ENCODE results near the gene HLCS.

The HLCS gene

DNA sequence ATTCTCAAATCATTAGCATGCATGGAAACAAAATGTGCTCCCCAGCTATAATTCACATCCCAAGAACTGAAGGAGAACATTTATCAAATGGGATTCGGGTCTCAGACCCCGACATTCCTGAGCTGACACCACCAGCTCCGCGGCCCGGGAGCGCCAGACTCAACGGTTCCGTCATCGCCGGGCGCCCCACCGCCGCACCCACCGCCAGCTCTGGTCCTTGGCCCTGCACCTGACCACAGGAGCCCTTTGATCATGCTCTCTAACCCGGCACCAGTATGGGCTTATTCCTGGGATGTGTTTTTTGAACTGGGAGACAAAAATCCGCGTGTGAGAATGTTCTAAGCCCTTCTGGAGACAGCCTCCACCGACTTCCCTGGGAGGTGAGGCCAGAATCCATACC is 43.6 kb downstream of the HLCS start:
- no peaks in the 10 kb centered on the region for H3K9me3 ChIP-seq (ENCODE audit: control insufficient read depth, insufficient read depth, low read length)
- no peak overlapping the region for H3K9ac ChIP-seq (ENCODE audit: low read depth, low read length)
- H3K4me1 ChIP-seq (ENCODE audit: insufficient read depth, low read length) = peaks cover 2% of the 10 kb centered on the region; the same call in 1 of the 2 replicates
- no peaks in the 10 kb centered on the region for H3K36me3 ChIP-seq (ENCODE audit: insufficient read depth, low read length)

DNA sequence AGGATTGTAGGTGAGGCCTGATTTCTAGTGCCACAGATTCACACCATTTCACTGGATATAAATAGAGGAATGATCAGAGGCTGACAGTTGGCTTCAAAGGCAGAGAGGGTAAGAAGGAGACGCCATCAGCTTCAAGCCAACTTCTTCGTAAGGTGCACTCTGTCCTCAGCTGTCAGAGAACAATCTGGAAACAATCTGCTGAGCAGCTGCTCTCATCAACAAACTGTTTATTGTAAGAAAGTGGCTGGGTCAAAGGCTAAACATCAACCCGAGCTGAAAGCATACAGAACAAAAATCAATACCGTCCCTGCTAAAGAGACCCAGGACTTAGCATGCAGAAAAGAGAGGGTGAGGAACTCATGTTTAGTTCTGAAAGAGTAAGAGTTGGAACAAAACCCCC is 48.2 kb downstream of the HLCS start:
- Histone ChIP-seq H3K9ac (ENCODE audit: low read depth, low read length) (no peak overlapping the region), H3K9me3 (ENCODE audit: control insufficient read depth, insufficient read depth, low read length) (no peaks in the 10 kb centered on the region), H3K4me1 (ENCODE audit: insufficient read depth, low read length) (peaks cover 25% of the 10 kb centered on the region), H3K36me3 (ENCODE audit: insufficient read depth, low read length) (no peaks in the 10 kb centered on the region)

DNA sequence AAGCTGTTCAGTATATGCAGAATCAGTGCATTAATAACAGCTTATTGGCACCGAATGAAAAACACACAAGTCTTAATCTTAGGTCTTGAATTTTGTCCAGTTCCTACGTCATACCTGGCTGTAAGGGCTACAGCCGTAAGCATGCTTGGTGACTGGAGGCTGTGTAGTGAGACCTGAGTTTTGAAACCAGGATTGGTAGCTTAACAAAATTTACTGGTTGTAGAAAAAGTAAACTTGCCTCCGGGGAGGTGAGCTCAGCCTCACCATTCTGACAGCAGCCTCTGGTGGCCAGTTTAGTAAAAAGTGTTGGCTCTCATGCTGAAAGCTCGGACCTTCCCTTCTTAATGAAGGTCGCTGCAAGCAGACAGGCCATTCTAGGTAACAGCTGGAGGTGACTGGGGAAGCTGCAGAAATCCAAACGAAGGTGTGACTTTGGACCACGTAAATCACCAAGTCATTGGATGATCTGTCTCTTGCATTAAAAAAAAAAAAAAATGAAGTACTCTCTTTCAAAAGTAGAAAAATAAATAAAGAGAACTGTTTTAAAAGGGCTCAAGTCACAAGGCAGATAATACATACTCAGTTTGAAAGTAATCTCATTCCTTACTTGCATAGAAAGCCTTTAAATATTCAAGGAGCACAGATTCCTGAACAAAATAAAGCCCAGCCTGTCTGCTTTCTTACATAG is 48.9 kb downstream of the HLCS start:
- H3K4me1 ChIP-seq (ENCODE audit: insufficient read depth, low read length) = peaks cover 28% of the 10 kb centered on the region
- H3K36me3 ChIP-seq (ENCODE audit: insufficient read depth, low read length) = no peaks in the 10 kb centered on the region
- H3K9ac ChIP-seq (ENCODE audit: low read depth, low read length) = no peak overlapping the region
- no peaks in the 10 kb centered on the region for H3K9me3 ChIP-seq (ENCODE audit: control insufficient read depth, insufficient read depth, low read length)

DNA sequence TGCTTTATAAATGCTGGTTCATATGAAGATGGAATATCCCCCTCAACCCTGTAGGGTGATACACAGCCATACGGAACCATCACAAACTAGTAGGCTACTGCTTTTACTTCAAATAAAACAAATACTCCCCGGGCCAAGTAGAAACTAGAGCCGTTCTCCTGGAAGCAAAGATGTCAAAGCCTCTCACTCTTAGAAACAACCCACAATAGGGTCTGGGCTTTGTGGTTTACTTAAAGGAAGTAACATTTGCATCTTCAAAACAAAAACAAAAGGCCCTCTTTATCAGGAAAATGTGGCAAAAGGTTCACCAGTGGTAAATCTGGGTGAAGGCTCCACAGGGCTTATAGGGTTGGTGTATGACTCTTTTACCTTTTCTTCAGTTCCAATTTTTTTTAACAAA is 49.8 kb downstream of the HLCS start:
- H3K36me3 ChIP-seq (ENCODE audit: insufficient read depth, low read length) = no peaks in the 10 kb centered on the region
- peaks cover 28% of the 10 kb centered on the region for H3K4me1 ChIP-seq (ENCODE audit: insufficient read depth, low read length)
- H3K9ac ChIP-seq (ENCODE audit: low read depth, low read length) = no peak overlapping the region
- H3K9me3 ChIP-seq (ENCODE audit: control insufficient read depth, insufficient read depth, low read length) = no peaks in the 10 kb centered on the region

- Histone ChIP-seq H3K9ac (ENCODE audit: low read depth, low read length) (no peak overlapping the region), H3K36me3 (ENCODE audit: insufficient read depth, low read length) (no peaks in the 10 kb centered on the region), H3K4me1 (ENCODE audit: insufficient read depth, low read length) (peaks cover 28% of the 10 kb centered on the region), H3K9me3 (ENCODE audit: control insufficient read depth, insufficient read depth, low read length) (no peaks in the 10 kb centered on the region)
Observed at GRCh38 chr21:36915696-36916245, 50.7 kb downstream of the HLCS start.

DNA sequence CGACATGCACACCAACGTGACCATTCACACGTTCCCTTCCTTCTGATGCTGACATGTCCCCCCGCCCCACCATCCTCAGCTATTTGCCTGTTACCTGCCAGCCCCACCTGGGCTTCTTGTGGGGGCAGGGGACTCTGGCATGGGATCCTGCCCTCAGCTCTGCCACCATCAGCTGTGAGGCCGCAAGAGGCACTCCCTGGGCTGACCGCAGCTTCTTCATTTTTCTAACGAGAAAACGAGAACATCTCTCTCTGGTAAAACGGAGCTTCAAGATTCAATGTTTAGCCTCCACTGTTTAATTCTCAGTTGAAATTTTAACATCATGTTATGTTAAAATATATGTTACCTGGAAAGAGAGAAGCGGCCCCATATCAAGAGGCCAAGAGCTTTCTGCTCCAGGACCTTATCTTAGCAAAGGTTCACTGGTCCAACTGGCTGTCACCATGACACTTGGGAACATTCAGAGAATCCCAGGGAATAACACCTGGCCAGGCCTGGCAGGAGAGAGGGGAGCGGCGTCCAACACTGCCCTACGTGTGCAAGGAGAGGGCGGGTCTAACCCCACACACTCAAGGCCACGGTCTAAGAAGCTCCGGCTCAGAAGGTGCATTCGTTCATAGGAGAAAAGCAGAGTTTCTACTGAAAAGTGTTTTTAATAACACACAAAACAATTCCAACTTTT is 51.3 kb downstream of the HLCS start:
- Histone ChIP-seq H3K9me3 (ENCODE audit: control insufficient read depth, insufficient read depth, low read length) (no peaks in the 10 kb centered on the region), H3K9ac (ENCODE audit: low read depth, low read length) (no peak overlapping the region), H3K4me1 (ENCODE audit: insufficient read depth, low read length) (peaks cover 28% of the 10 kb centered on the region), H3K36me3 (ENCODE audit: insufficient read depth, low read length) (no peaks in the 10 kb centered on the region)

DNA sequence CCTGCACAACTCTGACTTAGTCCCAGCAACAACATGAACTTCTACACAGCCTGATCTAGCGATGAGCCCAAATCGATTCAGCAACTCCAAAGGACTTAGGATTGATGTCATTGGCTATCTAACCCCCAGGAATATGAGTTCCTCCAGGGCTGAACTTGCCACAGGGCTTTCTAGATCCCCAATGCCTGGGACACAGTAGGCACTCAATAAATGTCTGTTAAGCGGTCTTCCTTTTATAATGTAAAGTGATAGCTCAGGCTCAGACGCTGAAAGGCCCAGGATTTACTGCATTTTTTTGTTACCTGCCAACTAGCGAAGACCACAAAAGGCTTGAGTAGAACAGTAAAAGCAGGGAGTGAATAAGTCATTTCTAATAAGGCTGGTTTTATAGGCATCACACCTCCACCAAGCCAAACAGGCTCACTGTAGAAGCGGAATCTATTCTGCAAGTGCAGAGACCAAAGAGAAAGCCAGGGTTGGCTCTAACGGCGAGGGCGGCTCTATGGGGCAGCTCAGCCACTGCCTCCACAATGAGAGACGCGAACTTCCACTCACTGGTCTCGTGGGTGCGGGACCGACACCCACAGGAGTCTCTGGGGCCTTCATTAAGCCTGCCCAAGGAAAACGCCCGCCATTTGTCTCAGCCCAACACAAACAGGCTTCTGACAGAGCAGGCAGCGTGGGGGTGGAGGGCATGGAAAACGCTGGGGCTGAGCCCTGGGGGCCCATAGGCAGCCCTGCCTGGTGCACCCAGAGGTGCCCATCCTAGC is 52.0 kb downstream of the HLCS start:
- Histone ChIP-seq H3K4me1 (ENCODE audit: insufficient read depth, low read length) (peaks cover 28% of the 10 kb centered on the region), H3K9me3 (ENCODE audit: control insufficient read depth, insufficient read depth, low read length) (no peaks in the 10 kb centered on the region), H3K9ac (ENCODE audit: low read depth, low read length) (no peak overlapping the region), H3K36me3 (ENCODE audit: insufficient read depth, low read length) (no peaks in the 10 kb centered on the region)

- Histone ChIP-seq H3K9me3 (ENCODE audit: control insufficient read depth, insufficient read depth, low read length) (no peaks in the 10 kb centered on the region), H3K4me1 (ENCODE audit: insufficient read depth, low read length) (peaks cover 28% of the 10 kb centered on the region), H3K36me3 (ENCODE audit: insufficient read depth, low read length) (no peaks in the 10 kb centered on the region), H3K9ac (ENCODE audit: low read depth, low read length) (no peak overlapping the region)
Observed at GRCh38 chr21:36913247-36914169, 53.0 kb downstream of the HLCS start.

- Histone ChIP-seq H3K9ac (ENCODE audit: low read depth, low read length) (no peak overlapping the region), H3K4me1 (ENCODE audit: insufficient read depth, low read length) (peaks cover 18% of the 10 kb centered on the region), H3K36me3 (ENCODE audit: insufficient read depth, low read length) (no peaks in the 10 kb centered on the region)
Observed at GRCh38 chr21:36910581-36911307, 55.7 kb downstream of the HLCS start.

GRCh38 chr21:36909901-36910561 is 56.4 kb downstream of the HLCS start:
- no peaks in the 10 kb centered on the region for H3K36me3 ChIP-seq (ENCODE audit: insufficient read depth, low read length)
- peaks cover 17% of the 10 kb centered on the region for H3K4me1 ChIP-seq (ENCODE audit: insufficient read depth, low read length)
- H3K9ac ChIP-seq (ENCODE audit: low read depth, low read length) = no peak overlapping the region
- H3K9me3 ChIP-seq (ENCODE audit: control insufficient read depth, insufficient read depth, low read length) = no peaks in the 10 kb centered on the region

More at GRCh38 chr21:36910581-36911307, 55.7 kb downstream of the HLCS start:
- H3K9me3 ChIP-seq (ENCODE audit: control insufficient read depth, insufficient read depth, low read length) = no peaks in the 10 kb centered on the region

DNA sequence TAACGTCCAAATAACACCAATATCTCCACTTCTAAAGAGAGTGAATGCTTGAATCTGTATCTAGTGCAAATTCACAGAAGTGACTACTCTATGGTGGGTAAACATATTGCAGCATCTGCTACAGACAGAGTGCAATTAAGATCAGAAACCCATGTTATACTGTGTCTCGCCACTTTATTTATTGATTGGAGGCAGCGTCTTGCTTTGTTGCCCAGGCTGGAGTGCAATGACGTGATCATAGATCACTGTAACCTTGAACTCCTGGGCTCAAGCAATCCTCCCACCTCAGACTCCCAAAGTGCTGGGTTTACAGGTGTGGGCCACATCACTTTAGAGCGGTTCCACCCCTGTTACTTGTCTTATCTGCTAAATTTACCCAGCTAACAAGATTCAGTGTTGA is 57.0 kb downstream of the HLCS start:
- no peaks in the 10 kb centered on the region for H3K9me3 ChIP-seq (ENCODE audit: control insufficient read depth, insufficient read depth, low read length)
- H3K36me3 ChIP-seq (ENCODE audit: insufficient read depth, low read length) = no peaks in the 10 kb centered on the region
- H3K9ac ChIP-seq (ENCODE audit: low read depth, low read length) = no peak overlapping the region
- peaks cover 12% of the 10 kb centered on the region for H3K4me1 ChIP-seq (ENCODE audit: insufficient read depth, low read length)

DNA sequence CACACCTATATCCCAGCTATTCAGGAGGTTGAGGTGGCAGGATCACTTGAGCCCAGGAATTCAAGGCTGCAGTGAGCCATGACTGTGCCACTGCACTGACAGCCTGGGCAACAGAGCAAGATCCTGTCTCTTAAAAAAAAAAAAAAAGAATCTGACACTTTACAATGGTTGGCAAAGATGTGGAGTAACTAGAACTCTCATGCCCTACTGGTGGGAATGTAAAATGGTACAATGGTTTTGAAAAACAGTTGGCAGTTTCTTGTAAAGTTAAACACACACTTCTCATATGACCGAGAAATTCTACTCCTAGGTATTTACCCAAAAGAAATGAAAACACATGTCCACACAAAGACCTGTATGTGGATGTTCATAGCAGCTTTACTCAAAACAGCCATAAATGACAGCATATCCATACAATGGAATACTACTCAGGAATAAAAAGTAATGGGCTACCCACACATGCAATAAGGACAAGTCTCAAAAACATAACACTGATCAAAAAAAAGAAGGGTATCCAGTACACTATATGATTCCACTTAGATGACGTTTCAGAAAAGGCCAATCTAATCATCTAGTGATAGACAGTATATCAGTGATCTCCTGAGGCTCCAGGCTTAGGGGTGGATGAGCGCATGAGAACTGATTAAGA is 58.1 kb downstream of the HLCS start:
- H3K36me3 ChIP-seq (ENCODE audit: insufficient read depth, low read length) = no peaks in the 10 kb centered on the region
- no peaks in the 10 kb centered on the region for H3K9me3 ChIP-seq (ENCODE audit: control insufficient read depth, insufficient read depth, low read length)
- H3K4me1 ChIP-seq (ENCODE audit: insufficient read depth, low read length) = peaks cover 3% of the 10 kb centered on the region; the same call in 1 of the 2 replicates
- no peak overlapping the region for H3K9ac ChIP-seq (ENCODE audit: low read depth, low read length)
